HL-60 (cell line): ENCODE results near the gene KCNQ1OT1.

Experiments
- DNase-seq, 2 experiments: peaks; one replicate each; pipeline ENCODE4 v3.0.0-alpha.2; 2010 to 2020; ENCODE audit warnings: low read depth in 1 of 2, low spot score in 1 of 2
- H3K27ac ChIP-seq: fragments of 250-450 bp; sonication (Bioruptor Pico); replicated peaks from 2 replicates; pipeline ENCODE4 v1.5.1; 2020; ENCODE audit warnings: mild to moderate bottlenecking, moderate library complexity
- H3K27me3 ChIP-seq: fragments of 250-450 bp; sonication (Bioruptor Pico); 2 replicates; pipeline ENCODE4 v1.5.1; 2021; ENCODE audit warnings: mild to moderate bottlenecking, moderate library complexity; ENCODE audit not compliant: insufficient read depth, poor library complexity, severe bottlenecking
- H3K4me3 ChIP-seq: replicated peaks from 2 replicates; pipeline ENCODE4 v1.5.1; 2011; ENCODE audit warnings: mild to moderate bottlenecking, control low read depth, low read length; ENCODE audit not compliant: insufficient read depth
- GABPA ChIP-seq: IDR thresholded peaks from 2 replicates; pipeline ENCODE4 v1.6.1; 2012; ENCODE audit warnings: low read depth
- POLR2AphosphoS5 ChIP-seq: IDR thresholded peaks from 2 replicates; pipeline ENCODE4 v1.6.1; 2012; ENCODE audit warnings: low read depth
- SPI1 ChIP-seq: IDR thresholded peaks from 2 replicates; pipeline ENCODE4 v1.6.1; 2012; ENCODE audit warnings: low read depth, mild to moderate bottlenecking, borderline replicate concordance
- TF ChIP-seq, protein P1 (sequence below): IDR thresholded peaks from one replicate; pipeline ENCODE4 v1.5.1; 2011; ENCODE audit warnings: low read length, control low read depth, inconsistent platforms; ENCODE audit not compliant: insufficient read depth
- TF ChIP-seq, protein P2 (sequence below): IDR thresholded peaks from 2 replicates; pipeline ENCODE4 v1.6.1; 2012; ENCODE audit warnings: low read depth; ENCODE audit not compliant: insufficient replicate concordance

Gene KCNQ1OT1

DNA sequence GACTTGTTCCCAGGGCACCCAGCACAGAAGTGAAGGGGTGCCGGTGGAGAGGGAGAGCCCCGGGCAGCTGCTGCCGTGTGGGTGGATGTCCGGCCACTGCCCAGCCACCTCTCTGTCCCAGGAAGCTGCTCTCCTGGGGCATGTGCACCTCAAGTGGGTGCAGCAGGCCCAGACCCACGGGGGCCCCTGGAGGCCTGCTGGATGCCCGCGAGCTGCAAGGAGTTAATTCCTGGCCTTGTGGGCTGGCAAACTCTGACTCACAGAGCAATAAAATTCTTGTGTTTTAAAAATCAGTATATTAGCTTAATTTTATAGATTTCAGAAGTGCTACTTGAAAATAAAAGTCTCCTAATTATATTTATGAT is 37.4 kb upstream of the KCNQ1OT1 start:
- H3K27ac ChIP-seq, result no peak overlapping the region
- no peak for DNase-seq
- H3K4me3 ChIP-seq, result no peak overlapping the region
- TF ChIP-seq GABPA, result no peak
- TF ChIP-seq, protein P1, sequence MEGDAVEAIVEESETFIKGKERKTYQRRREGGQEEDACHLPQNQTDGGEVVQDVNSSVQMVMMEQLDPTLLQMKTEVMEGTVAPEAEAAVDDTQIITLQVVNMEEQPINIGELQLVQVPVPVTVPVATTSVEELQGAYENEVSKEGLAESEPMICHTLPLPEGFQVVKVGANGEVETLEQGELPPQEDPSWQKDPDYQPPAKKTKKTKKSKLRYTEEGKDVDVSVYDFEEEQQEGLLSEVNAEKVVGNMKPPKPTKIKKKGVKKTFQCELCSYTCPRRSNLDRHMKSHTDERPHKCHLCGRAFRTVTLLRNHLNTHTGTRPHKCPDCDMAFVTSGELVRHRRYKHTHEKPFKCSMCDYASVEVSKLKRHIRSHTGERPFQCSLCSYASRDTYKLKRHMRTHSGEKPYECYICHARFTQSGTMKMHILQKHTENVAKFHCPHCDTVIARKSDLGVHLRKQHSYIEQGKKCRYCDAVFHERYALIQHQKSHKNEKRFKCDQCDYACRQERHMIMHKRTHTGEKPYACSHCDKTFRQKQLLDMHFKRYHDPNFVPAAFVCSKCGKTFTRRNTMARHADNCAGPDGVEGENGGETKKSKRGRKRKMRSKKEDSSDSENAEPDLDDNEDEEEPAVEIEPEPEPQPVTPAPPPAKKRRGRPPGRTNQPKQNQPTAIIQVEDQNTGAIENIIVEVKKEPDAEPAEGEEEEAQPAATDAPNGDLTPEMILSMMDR, result no peak
- TF ChIP-seq, protein P2, sequence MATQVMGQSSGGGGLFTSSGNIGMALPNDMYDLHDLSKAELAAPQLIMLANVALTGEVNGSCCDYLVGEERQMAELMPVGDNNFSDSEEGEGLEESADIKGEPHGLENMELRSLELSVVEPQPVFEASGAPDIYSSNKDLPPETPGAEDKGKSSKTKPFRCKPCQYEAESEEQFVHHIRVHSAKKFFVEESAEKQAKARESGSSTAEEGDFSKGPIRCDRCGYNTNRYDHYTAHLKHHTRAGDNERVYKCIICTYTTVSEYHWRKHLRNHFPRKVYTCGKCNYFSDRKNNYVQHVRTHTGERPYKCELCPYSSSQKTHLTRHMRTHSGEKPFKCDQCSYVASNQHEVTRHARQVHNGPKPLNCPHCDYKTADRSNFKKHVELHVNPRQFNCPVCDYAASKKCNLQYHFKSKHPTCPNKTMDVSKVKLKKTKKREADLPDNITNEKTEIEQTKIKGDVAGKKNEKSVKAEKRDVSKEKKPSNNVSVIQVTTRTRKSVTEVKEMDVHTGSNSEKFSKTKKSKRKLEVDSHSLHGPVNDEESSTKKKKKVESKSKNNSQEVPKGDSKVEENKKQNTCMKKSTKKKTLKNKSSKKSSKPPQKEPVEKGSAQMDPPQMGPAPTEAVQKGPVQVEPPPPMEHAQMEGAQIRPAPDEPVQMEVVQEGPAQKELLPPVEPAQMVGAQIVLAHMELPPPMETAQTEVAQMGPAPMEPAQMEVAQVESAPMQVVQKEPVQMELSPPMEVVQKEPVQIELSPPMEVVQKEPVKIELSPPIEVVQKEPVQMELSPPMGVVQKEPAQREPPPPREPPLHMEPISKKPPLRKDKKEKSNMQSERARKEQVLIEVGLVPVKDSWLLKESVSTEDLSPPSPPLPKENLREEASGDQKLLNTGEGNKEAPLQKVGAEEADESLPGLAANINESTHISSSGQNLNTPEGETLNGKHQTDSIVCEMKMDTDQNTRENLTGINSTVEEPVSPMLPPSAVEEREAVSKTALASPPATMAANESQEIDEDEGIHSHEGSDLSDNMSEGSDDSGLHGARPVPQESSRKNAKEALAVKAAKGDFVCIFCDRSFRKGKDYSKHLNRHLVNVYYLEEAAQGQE, result no peak
- no peak for TF ChIP-seq SPI1
- TF ChIP-seq POLR2AphosphoS5, result no peak
- no peaks in the 10 kb centered on the region for H3K27me3 ChIP-seq

DNA sequence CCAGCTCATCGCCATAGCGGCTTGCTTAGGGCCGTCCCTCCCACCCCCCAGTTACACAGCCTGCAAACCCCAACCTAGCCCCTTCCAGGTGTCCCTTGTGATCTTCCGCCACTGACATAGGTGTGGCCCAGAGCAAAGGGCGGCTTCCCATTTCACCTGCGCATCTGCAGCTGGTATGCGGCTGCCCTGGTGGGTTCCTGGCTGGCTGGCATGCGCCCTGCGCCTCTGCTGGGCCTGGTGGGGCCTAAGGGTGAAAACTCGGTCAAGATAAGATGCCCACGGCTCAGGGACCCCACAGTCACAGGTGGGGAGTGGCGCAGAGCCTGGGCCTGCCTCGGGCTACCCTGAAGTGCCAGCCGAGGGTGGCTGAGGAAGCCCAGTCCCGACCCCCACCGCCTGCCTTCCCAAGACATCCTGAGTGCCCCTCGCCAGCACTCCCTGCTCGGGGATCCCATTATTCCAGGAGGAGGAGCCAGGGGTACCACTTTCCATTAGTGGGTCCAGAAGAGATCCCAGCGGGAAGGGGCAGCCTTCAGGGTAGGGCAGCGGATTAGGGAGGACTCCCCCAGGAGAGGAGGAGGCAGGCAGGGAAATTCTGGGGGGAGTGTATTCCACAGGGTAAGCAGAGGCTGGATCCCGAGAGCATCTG is 36.9 kb upstream of the KCNQ1OT1 start:
- H3K27me3 ChIP-seq, result no peaks in the 10 kb centered on the region
- DNase-seq, result no peak
- no peak overlapping the region for H3K4me3 ChIP-seq
- H3K27ac ChIP-seq, result no peak overlapping the region
- TF ChIP-seq, protein P2, result no peak
- TF ChIP-seq, protein P1, result no peak
- no peak for TF ChIP-seq GABPA
- TF ChIP-seq SPI1, result no peak
- no peak for TF ChIP-seq POLR2AphosphoS5

DNA sequence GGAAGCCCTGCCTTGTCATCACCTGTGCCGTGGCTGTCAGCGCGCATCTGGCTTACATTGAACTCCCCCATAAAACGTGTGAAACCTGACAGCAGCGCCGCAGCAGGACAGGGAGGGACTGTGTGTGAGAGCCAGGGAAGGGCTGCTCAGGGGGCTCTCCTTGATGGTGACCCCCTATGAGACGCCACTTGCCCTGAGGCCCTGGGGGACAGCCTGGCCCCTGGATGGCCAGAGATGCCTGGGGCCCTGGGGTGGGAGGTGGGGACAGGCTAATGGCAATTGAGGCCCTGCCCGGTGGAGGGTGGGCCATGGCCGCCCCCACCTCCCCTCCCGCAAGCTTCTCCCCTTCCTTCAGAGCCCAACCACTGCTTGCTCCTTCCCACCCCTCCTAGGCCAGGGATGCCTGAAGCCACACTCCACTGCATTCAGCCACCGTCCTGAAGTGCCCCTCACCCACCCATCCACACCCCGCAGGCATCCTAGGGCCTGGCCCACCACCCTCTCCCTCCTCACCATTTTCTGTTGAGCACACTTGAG is 35.3 kb upstream of the KCNQ1OT1 start:
- H3K27me3 ChIP-seq, result no peaks in the 10 kb centered on the region
- DNase-seq, result no peak
- H3K4me3 ChIP-seq, result no peak overlapping the region
- TF ChIP-seq, protein P2, result no peak
- TF ChIP-seq, protein P1, result no peak
- TF ChIP-seq POLR2AphosphoS5, result no peak
- no peak for TF ChIP-seq SPI1
- no peak for TF ChIP-seq GABPA
- no peak overlapping the region for H3K27ac ChIP-seq
